PFSK-1 (cell line): ENCODE measurements around the gene FKBP8.

ENCODE experiments used
- FOXP2 ChIP-seq: optimal IDR thresholded peaks from 2 replicates; pipeline ENCODE3; 2011; ENCODE audit warnings: borderline replicate concordance, control low read depth, inconsistent platforms; ENCODE audit not compliant: insufficient read depth; ENCODE audit errors: extremely low read length, extremely low read depth
- POLR2AphosphoS5 ChIP-seq: IDR thresholded peaks from 2 replicates; pipeline ENCODE4 v1.6.1; 2012; ENCODE audit warnings: low read depth, mild to moderate bottlenecking, control low read depth, low read length, moderate library complexity
- REST ChIP-seq, 2 experiments: IDR thresholded peaks; 2 replicates each; pipeline versions ENCODE4 v1.6.1 to v1.8.0; 2011 to 2012; ENCODE audit warnings: low read depth in 2 of 2, low read length in 2 of 2, control low read depth in 1 of 2, inconsistent platforms in 1 of 2, mild to moderate bottlenecking in 1 of 2, moderate library complexity in 1 of 2; ENCODE audit not compliant: insufficient read depth in 1 of 2
- SIN3A ChIP-seq: IDR thresholded peaks from 2 replicates; pipeline ENCODE4 v1.6.1; 2012; ENCODE audit warnings: mild to moderate bottlenecking, low read length, moderate library complexity, borderline replicate concordance; ENCODE audit not compliant: insufficient read depth
- TAF1 ChIP-seq: IDR thresholded peaks from 2 replicates; pipeline ENCODE4 v1.6.1; 2012; ENCODE audit warnings: low read length, control low read depth, borderline replicate concordance; ENCODE audit not compliant: insufficient read depth

- no peak for TF ChIP-seq POLR2AphosphoS5
- no peak for TF ChIP-seq FOXP2
- no peak for TF ChIP-seq TAF1
- no peak for TF ChIP-seq REST (IDR thresholded peaks at IDR 0.05; ENCODE audit: insufficient read depth in 1 of 2, low read depth in 2 of 2, low read length in 2 of 2)
- no peak for TF ChIP-seq SIN3A
Measured at GRCh38 chr19:18502638-18503294, 40.6 kb downstream of the FKBP8 start.
